Epithelial cell of esophagus (primary cell): ENCODE data around the gene FTSJ1.
"Not testable (repeated sequence)": the region's sequence is repeated elsewhere in the genome, so short reads cannot be mapped to it uniquely, and the experiment has no call there.

Source experiments
- DNase-seq: peaks from one replicate; pipeline ENCODE4 v3.0.0; 2010; ENCODE audit warnings: low read depth
- H3K4me3 ChIP-seq: 2 replicates; pipeline ENCODE4 v1.5.1; 2011; ENCODE audit warnings: mild to moderate bottlenecking, low read length, control low read depth
- TF ChIP-seq, protein P1 (sequence below): IDR thresholded peaks from 2 replicates; pipeline ENCODE4 v1.5.1; 2011; ENCODE audit warnings: low read depth, mild to moderate bottlenecking, low read length, control low read depth, inconsistent platforms; ENCODE audit not compliant: insufficient read depth; ENCODE audit errors: missing control alignments

FTSJ1 gene, protein sequence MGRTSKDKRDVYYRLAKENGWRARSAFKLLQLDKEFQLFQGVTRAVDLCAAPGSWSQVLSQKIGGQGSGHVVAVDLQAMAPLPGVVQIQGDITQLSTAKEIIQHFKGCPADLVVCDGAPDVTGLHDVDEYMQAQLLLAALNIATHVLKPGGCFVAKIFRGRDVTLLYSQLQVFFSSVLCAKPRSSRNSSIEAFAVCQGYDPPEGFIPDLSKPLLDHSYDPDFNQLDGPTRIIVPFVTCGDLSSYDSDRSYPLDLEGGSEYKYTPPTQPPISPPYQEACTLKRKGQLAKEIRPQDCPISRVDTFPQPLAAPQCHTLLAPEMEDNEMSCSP

DNA sequence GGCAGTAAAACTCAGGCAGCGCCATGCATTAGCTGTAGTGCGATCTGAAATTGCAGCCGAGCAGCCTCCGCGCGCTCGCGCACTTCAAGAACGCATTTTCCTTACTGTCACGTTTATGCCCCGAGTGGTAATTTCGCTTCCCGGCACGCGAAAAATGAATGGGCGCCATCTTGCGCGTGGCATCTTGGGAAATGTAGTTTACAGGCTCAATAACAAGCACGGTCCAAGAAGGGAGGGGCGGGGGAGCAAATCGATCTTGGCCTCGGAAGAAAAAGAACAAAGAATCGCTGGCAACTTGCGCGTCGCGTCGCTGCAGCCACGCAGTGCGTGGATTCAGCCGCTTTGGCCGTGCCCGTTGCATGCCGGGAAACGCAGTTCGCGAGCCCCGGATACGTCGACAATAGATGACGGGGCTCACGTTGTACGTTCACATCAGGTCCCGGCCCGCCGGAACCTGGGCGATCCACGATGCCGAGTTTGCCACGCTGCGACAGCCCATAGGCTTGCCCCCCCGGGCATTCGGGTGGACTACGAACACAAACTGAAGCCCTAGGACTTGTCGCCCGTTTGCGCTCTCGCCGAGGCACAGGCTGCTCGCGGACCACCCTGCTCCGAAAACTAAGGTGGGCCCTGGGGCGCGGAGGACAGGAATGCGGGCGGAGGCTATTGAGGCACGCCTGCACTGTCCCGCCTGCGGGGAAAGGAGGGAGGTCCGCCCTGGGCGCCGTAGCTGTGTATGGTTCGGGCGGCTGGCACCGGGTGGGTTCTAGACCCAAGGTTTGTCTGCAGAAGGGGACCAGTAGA lies at the start of gene FTSJ1:
FTSJ1 (plus strand) TSS at position 426 of the 804 bp plus-strand sequence. CDS start 1,849 bp downstream, outside the sequence.
- TF ChIP-seq, protein P1, sequence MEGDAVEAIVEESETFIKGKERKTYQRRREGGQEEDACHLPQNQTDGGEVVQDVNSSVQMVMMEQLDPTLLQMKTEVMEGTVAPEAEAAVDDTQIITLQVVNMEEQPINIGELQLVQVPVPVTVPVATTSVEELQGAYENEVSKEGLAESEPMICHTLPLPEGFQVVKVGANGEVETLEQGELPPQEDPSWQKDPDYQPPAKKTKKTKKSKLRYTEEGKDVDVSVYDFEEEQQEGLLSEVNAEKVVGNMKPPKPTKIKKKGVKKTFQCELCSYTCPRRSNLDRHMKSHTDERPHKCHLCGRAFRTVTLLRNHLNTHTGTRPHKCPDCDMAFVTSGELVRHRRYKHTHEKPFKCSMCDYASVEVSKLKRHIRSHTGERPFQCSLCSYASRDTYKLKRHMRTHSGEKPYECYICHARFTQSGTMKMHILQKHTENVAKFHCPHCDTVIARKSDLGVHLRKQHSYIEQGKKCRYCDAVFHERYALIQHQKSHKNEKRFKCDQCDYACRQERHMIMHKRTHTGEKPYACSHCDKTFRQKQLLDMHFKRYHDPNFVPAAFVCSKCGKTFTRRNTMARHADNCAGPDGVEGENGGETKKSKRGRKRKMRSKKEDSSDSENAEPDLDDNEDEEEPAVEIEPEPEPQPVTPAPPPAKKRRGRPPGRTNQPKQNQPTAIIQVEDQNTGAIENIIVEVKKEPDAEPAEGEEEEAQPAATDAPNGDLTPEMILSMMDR: no peak
- peak; percentile 90 for DNase-seq
- H3K4me3 ChIP-seq: peak within 1 kb of the TSS; percentile 78

DNA sequence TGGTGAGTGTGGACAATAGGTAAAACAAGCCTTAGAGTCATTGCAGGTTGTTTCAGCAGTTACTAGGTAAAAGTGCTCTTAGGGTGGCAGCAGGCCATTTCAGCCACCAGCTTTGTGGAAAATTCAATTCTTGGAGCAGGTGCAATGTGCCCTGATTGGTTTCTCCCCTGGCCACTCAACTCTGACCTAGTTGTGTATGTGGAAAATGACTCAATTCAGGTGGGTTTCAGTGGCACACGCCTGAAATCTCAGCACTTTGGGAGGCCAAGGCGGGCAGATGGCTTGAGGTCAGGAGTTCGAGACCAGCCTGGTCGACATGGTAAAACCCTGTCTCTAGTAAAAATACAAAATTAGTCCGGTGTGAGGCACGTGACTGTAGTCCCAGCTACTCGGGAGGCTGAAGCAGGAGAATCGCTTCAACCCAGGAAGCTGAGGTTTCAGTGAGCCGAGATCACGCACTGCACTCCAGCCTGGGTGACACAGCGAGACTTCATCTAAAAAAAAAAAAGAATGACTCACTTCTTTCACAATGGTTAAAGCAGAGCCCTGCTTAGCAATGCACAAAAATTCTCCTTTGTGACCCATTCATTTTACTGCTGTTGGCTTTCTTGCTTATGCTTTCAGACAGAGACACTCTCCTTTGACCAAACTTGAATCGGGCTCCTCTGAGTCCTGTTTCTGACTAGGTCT lies 48.8 kb upstream of the FTSJ1 start:
- not testable (repeated sequence) for DNase-seq, H3K4me3 ChIP-seq

DNA sequence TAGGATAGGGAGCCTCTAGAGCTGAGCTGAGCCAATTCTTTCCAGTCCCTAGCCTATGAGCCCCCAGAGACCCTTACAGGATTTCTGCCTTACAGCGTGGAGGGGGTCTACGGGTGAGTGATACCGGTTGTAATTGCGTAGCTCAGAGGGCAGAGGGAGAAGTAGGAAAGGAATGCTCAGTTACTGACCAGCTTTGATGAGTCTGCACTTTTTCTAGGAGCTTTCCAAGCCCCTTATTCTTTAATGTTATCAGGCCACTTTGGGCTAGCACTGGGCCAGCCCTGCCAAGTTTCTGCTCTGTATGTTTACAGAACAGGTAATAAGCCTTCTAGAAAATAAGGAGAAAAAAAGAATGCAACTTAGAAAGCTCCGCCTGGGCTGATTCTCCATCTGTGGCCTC lies 46.4 kb upstream of the FTSJ1 start:
- not testable (repeated sequence) for DNase-seq, H3K4me3 ChIP-seq

DNA sequence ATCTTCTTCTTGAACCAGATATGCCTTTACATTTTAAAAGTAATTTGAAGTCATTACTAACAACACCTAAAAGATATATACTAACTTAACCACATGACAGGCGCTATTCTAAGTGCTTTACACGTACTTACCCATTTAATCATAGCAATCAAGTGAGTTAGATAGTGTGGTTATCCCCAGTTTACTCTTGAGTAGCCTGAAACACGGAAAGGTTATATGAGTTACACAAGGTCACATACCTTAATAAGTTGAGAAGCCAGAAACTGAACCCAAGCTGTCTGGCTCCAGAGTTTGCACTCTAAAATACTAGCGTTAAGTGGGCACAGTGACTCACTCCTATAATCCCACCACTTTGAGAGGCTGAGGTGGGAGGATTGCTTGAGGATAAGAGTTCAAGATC lies 45.8 kb upstream of the FTSJ1 start:
- H3K4me3 ChIP-seq, DNase-seq: not testable (repeated sequence)

DNA sequence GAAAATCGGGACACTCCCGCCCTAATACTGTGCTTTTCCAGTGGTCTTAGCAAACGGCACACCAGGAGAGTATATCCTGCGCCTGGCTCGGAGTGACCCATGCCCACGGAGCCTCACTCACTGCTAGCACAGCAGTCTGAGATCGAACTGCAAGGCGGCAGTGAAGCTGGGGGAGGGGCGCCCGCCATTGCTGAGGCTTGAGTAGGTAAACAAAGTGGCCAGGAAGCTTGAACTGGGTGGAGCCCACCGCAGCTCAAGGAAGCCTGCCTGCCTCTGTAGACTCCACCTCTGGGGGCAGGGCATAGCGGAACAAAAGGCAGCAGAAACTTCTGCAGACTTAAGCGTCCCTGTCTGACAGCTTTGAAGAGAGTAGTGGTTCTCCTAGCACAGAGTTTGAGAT lies 42.3 kb upstream of the FTSJ1 start:
- DNase-seq, H3K4me3 ChIP-seq: not testable (repeated sequence)

DNA sequence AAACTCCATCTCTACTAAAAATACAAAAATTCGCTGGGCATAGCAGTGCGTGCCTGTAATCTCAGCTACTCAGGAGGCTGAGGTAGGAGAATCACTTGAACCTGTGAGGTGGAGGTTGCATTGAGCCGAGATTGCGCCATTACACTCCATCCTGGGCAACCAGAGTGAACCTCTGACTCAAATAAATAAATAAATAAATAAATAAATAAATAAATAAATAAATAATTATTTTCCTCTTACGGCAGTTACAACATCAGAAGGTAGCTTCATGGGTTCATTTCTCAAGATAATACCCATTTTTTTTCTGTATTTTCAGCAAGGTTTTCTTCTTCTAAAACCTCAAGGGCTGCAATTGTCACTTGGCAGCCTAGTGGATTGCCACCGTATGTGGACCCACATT lies 28.8 kb upstream of the FTSJ1 start:
- DNase-seq, H3K4me3 ChIP-seq: not testable (repeated sequence)

DNA sequence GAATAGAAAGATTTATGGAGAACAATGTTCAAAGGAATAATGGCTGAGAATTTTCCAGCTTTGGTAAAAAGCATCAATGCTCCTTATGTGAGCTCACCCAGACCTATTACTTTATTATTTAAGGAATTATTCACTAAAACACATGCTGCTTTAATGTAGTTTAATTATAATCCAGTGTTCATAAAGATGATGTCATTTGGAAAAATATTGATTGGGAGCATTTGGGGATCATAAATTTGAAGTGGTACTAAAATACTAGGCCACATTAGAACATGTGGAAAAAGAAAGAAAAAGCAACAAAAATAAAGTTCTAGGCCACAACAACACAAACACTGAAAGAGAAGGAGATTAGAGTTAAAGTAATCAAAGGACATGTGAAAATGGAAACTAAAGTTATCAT lies 25.9 kb upstream of the FTSJ1 start:
- DNase-seq: no peak
- TF ChIP-seq, protein P1: no peak
- H3K4me3 ChIP-seq: no peak overlapping the region

DNA sequence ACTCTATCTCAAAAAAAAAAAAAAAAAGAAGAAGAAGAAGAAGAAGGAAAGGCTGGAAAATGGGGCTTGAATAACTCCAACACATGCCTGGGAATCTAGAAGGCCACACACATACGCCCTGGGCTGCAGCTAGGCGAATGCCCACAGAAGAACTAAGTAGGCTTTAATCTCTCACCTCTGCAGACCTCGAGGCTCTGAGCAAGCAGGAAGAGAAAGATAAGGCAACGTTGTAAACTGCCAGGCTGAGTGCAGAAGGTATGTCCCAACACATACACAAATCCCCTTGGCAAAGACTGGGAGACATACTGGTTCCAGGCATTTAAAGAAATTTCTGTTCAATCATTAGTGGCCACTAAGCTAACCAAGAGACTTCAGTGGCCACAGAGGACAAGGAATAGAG lies 24.3 kb upstream of the FTSJ1 start:
- DNase-seq: no peak
- TF ChIP-seq, protein P1: no peak
- no peak overlapping the region for H3K4me3 ChIP-seq

DNA sequence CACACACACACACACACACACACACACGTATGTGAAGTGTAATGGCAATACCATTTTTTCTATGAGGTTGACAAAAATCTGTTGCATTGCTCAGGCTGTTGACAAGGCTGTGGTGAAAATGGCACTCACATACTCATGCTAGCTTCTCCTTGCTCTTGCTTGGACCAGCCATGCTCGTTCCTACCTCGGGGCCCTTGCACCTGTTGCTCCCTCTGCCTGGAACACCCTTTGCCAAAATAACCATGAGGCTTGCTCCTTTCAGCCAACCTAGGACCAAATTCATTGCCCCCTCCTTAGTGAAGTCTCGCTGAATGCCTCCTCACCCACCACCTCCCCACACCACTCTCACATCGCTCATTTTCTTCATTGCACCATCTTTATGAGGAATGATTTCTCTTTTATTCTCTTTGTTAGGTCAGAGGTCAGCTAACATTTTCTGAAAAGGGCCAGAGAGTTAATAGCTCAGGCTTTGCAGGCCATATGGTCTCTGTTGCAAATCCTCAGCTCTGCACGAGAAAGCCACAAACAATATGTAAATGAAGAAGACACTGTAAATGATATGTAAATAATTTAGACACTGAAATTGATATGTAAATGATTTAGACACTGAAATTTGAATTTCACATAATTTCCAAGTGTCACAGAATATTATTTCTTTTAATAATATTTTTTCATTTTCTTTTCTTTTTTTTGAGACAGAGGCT lies 19.2 kb upstream of the FTSJ1 start:
- TF ChIP-seq, protein P1: no peak
- H3K4me3 ChIP-seq: no peak overlapping the region
- DNase-seq: no peak
